ENCODE results near the gene NDUFB1.

- no peak for TF ChIP-seq EZH2 (IDR thresholded peaks at IDR 0.05; ENCODE audit: insufficient read depth, poor library complexity, severe bottlenecking)
- TF ChIP-seq EZH2phosphoT487 (IDR thresholded peaks at IDR 0.05; ENCODE audit: insufficient read depth, low read depth) = no peak
These were observed 23.2 kb upstream of the NDUFB1 start for GRCh38 chr14:92144708-92145107.
